ENCODE results near the gene C10orf95.

The C10orf95 gene

DNA sequence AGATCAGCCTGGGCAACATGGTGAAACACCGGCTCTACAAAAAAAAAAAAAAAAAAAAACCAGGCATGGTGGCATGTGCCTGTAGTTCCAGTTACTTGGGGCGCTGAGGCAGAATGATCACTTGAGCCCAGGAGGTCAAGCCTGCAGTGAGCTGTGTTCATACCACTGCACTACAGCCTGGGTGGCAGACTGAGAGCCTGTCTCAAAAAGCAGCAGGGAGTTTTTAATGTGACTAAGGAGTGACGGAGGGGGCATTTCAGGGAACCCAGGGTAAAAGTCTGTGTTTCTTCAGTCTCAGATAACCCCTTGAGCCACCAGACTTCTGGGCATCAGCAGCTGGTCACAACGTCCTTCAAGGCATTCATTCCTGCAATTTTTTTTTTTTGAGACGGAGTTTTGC, 2.2 kb upstream of the C10orf95 start:
- no peak for TF ChIP-seq SPI1 (IDR thresholded peaks at IDR 0.05; ENCODE audit: borderline replicate concordance, low read depth)
- TF ChIP-seq, protein P1, sequence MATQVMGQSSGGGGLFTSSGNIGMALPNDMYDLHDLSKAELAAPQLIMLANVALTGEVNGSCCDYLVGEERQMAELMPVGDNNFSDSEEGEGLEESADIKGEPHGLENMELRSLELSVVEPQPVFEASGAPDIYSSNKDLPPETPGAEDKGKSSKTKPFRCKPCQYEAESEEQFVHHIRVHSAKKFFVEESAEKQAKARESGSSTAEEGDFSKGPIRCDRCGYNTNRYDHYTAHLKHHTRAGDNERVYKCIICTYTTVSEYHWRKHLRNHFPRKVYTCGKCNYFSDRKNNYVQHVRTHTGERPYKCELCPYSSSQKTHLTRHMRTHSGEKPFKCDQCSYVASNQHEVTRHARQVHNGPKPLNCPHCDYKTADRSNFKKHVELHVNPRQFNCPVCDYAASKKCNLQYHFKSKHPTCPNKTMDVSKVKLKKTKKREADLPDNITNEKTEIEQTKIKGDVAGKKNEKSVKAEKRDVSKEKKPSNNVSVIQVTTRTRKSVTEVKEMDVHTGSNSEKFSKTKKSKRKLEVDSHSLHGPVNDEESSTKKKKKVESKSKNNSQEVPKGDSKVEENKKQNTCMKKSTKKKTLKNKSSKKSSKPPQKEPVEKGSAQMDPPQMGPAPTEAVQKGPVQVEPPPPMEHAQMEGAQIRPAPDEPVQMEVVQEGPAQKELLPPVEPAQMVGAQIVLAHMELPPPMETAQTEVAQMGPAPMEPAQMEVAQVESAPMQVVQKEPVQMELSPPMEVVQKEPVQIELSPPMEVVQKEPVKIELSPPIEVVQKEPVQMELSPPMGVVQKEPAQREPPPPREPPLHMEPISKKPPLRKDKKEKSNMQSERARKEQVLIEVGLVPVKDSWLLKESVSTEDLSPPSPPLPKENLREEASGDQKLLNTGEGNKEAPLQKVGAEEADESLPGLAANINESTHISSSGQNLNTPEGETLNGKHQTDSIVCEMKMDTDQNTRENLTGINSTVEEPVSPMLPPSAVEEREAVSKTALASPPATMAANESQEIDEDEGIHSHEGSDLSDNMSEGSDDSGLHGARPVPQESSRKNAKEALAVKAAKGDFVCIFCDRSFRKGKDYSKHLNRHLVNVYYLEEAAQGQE (IDR thresholded peaks at IDR 0.05; ENCODE audit: insufficient replicate concordance, low read depth): no peak
- no peak for DNase-seq (ENCODE audit: low read depth in 1 of 2, low spot score in 1 of 2)
- no peaks in the 10 kb centered on the region for H3K27me3 ChIP-seq (ENCODE audit: insufficient read depth, poor library complexity, severe bottlenecking)
- no peak overlapping the region for H3K4me3 ChIP-seq (replicated peaks; ENCODE audit: insufficient read depth, low read length)
- H3K27ac ChIP-seq (replicated peaks): peak overlapping the region; percentile 41; the same call in 1 of the 2 replicates

DNA sequence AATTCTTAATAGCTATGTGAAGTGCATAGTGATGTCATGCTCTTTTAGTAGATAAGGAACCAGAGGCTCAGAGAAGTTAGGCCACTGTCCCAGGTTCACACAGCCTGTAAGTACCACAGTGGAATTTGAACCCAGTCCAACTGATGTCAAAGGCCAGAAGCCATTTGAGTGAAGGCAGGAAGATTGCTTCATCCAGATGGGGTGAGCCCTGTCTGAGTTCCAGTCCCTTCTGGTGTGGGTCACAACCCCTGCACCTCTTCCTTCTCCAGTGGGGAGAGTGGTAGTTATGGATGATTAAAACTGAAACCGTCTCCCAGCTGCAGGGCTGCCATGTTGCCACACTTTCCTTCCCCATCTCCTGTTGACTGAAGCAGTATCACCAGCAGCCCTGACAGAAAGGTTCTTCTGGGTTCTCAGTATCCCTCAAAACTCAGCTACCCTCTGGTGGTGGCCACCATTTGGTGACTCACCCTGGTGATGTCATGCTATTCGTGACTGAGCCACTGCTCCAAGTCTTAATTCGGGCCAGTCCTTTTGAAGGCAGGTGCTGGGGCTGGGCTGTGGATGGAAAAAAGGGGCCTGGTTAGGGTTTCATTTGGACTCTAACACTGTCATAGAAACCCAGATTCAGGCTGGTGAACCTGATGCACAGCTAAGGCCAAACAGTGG, 1.5 kb upstream of the C10orf95 start:
- DNase-seq (ENCODE audit: low read depth in 1 of 2, low spot score in 1 of 2): peak; percentile 74 to 94
- Histone ChIP-seq H3K4me3 (replicated peaks; ENCODE audit: insufficient read depth, low read length) (no peak overlapping the region), H3K27ac (replicated peaks) (peak overlapping the region; percentile 41; the same call in 1 of the 2 replicates), H3K27me3 (ENCODE audit: insufficient read depth, poor library complexity, severe bottlenecking) (no peaks in the 10 kb centered on the region)
- TF ChIP-seq POLR2AphosphoS5 (IDR thresholded peaks at IDR 0.05; ENCODE audit: low read depth) (no peak), GABPA (IDR thresholded peaks at IDR 0.05; ENCODE audit: low read depth) (no peak), SPI1 (IDR thresholded peaks at IDR 0.05; ENCODE audit: borderline replicate concordance, low read depth) (no peak)
- TF ChIP-seq, protein P1 (IDR thresholded peaks at IDR 0.05; ENCODE audit: insufficient replicate concordance, low read depth): no peak
- TF ChIP-seq, protein P2, sequence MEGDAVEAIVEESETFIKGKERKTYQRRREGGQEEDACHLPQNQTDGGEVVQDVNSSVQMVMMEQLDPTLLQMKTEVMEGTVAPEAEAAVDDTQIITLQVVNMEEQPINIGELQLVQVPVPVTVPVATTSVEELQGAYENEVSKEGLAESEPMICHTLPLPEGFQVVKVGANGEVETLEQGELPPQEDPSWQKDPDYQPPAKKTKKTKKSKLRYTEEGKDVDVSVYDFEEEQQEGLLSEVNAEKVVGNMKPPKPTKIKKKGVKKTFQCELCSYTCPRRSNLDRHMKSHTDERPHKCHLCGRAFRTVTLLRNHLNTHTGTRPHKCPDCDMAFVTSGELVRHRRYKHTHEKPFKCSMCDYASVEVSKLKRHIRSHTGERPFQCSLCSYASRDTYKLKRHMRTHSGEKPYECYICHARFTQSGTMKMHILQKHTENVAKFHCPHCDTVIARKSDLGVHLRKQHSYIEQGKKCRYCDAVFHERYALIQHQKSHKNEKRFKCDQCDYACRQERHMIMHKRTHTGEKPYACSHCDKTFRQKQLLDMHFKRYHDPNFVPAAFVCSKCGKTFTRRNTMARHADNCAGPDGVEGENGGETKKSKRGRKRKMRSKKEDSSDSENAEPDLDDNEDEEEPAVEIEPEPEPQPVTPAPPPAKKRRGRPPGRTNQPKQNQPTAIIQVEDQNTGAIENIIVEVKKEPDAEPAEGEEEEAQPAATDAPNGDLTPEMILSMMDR (IDR thresholded peaks at IDR 0.05; ENCODE audit: insufficient read depth, low read length): no peak

DNA sequence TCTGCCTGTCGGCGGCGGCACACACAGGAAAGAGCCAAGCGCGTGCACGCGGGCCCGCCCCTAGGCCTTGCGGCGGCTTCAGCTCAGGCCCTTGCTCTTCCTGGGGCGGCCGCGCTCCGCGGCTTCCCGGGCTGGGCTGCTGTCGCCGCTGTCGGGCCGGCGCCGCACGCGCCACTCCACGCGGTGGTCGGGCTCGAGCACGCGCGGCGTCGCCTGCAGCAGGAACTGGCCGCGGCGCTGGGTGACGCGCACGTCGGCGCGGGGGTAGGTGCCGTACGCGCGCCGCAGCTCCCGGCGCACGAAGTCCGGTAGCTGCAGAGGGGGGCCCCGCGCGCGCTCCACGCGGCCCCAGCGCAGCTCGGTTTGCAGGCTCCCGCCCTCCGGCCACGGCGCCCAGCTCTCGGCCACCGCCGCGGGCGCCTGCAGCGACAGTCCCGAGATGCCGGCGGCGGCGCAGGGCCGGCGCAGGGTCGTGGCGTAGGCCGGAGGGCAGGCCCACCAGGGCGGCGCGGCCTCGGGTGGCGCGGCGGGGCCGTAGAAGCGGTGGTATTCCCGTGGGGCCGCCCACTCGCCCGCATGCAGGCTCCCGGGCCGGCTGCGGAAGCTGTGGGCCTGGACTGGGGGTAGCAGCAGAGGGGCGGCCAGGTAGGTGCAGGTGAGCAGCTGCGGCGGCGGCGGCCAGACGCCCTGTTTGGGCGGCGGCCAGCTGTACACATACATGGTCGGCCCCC, 804 bp downstream of the C10orf95 start:
- peak overlapping the region; percentile 79 for H3K27ac ChIP-seq (replicated peaks)
- no peaks in the 10 kb centered on the region for H3K27me3 ChIP-seq (ENCODE audit: insufficient read depth, poor library complexity, severe bottlenecking)
- peak; percentile 82 to 90 for DNase-seq (ENCODE audit: low read depth in 1 of 2, low spot score in 1 of 2)
- TF ChIP-seq, protein P2 (IDR thresholded peaks at IDR 0.05; ENCODE audit: insufficient read depth, low read length): no peak
- TF ChIP-seq POLR2AphosphoS5 (IDR thresholded peaks at IDR 0.05; ENCODE audit: low read depth): no peak
- no peak for TF ChIP-seq GABPA (IDR thresholded peaks at IDR 0.05; ENCODE audit: low read depth)
- TF ChIP-seq, protein P1 (IDR thresholded peaks at IDR 0.05; ENCODE audit: insufficient replicate concordance, low read depth): no peak
- TF ChIP-seq SPI1 (IDR thresholded peaks at IDR 0.05; ENCODE audit: borderline replicate concordance, low read depth): 0 out of 2 replicates have a peak, but pooled peaks have one; percentile 3
- H3K4me3 ChIP-seq (replicated peaks; ENCODE audit: insufficient read depth, low read length): peak overlapping the region; percentile 76
